ENCODE data around the gene OR2A7.
"Not testable (repeated sequence)": the region's sequence is repeated elsewhere in the genome, so short reads cannot be mapped to it uniquely, and the experiment has no call there.

Gene OR2A7, protein sequence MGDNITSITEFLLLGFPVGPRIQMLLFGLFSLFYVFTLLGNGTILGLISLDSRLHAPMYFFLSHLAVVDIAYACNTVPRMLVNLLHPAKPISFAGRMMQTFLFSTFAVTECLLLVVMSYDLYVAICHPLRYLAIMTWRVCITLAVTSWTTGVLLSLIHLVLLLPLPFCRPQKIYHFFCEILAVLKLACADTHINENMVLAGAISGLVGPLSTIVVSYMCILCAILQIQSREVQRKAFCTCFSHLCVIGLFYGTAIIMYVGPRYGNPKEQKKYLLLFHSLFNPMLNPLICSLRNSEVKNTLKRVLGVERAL

DNA sequence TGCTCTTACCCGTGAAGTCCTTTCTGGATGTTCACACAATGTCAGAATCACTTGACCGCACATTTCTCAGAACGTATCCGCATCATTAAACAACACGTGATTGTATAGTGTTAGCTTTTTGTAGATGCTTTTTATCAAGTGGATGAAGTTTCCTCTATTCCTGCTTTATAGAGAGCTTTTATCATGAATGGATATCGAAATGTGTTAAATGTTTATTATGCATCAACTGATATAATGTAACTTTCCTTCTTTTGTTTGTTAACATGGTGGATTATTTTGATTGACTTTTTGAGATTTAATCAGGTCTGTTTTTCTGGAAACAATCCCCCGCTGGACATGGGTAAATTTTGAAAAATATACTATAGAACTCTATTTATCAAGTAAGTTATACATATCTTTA, at the start of gene OR2A7:
Gene OR2A7 (minus strand): TSS at position 101 of the 400 bp plus-strand sequence. CDS start 5,164 bp downstream, outside the sequence.
- not testable (repeated sequence) for DNase-seq (ENCODE audit: low read depth in 2 of 2)

DNA sequence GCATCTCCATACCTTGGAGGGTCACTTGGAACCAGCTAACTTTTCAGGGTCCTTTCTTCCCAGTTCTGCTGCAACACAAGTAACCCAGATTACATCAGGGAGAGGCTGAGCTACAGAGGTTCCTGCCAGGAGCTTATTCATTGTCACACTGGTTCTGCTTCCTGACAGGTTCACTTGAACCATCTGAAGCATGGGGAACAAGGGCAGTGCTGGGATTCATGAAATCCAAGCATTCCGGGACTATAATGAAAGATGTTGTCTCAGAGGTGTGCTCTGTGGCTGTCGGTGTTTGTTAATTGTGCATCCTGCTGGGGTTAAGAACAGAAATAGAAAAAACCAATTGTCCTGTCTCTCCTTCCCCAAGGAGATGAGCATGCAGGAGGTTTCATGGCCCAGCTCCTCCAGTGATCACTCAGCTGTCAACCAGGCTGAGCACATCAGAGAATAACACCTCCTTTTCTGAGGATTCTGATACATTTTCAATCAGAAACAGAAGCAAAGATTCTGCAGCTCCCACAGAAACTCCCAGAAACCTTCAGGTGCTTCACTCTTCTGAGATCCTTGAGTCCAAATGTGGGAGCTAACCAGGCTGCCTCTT, 47.4 kb upstream of the OR2A7 start, which contains the start of gene OR2A1:
Gene OR2A1 (plus strand): TSS at position 548 of the 598 bp plus-strand sequence. CDS start 5,706 bp downstream, outside the sequence.
- not testable (repeated sequence) for DNase-seq (ENCODE audit: low read depth in 2 of 2)

DNA sequence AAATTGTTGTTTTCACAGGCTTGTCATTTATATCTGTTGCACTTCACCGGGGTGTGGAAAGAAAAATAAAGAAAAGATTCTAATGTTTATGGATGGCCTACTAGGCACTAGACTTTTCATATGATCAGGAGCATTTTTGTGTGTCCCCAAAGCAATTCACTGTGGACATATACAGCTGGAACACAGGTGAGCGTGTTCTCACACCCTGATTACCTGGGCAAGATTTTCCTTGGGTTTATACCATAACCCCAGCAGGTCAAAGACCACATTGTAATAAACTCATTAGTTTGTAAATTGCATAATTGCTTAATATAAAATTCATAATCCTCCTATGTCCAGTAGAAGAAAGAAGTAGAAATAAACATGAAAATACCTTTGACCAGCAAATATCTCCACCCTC, 46.6 kb upstream of the OR2A7 start:
- DNase-seq (ENCODE audit: low read depth in 2 of 2), result not testable (repeated sequence)

DNA sequence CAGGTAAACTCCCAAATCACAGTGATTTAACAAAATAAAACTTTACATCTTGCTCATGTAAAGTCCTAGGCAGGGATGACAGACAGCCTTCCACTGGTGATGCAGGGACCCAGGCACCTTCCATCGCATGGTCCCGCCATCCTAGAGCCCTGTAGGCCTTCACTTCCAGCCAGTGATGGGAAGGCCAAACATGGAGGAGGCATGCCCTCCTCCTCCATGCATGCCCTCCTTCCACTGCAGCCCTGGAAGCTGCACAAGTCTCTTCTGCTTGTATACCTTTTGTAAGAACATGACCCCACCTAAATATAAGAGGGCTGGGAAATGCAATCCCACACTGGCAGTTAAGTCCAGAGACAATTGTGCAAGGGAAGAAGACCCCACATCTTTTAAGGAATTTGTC, 45.1 kb upstream of the OR2A7 start:
- not testable (repeated sequence) for DNase-seq (ENCODE audit: low read depth in 2 of 2)

DNA sequence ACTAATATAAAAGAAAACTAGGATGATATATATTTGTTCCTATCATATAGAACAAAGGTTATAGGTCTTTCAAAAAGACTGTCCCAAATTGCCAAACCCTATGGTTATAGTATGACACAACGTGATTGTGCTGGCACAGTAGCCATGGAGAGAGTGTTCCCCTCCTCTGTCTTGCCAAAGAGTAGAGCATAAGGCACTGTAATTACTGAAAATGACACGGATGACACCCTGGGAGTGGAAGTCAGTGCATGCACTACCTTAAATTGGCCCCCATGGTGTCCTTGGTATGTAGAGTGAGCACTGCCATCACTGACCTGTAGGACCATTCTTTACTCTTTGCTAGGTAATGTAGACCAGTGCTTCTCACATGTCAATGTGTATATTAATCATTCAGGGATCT, 40.6 kb upstream of the OR2A7 start:
- DNase-seq (ENCODE audit: low read depth in 2 of 2), result not testable (repeated sequence)

DNA sequence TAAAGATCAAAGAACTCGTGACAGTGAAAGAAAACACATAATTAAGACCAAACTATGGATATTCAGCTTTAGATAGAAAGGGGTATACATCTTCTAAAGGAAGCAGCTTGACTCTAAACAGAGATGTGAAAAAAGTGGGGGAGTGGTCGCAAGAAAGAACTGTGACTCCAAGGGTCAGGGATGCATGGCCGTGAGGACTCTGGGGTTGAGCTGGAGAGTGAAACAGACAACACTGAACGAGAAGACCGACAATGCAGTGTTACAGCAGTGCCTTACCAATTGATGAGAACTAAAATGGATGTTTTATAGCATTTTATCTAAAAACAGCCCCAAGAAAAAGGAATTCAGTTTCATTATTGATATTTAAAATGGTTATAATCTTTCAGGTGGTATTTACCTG, 39.0 kb upstream of the OR2A7 start:
- DNase-seq (ENCODE audit: low read depth in 2 of 2), result not testable (repeated sequence)

DNA sequence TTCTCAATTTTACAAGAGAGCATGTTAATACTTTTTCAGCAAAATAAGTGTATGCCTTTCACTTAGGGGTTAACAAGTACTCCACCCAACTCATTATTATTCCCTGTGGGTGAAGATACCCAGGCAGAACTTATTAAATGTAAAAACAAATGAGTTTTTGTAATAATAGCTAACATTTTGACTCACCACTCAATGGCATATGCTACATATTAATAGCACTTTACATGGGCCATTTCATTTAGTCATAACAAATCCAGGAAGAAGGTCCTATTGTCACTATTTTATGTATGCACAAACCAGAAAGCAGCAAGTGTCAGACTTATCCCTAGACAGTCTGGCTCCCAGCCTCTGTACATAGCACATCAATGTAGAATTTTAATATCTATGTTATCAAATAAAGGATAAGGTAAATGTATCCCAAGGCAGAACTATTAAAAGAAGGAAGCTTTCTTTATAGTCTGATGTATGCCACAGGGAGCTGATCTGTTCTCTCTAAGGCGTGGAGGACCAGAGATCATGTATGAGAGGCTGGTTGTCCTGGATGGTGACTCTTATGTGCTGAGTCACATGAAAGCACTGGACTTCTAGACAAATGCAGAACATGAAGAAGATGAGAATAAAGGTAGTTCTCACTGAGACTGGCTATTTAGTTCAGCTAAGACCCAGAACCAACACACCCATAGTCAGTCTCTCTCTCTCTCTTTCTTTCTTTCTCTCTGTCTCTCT, 38.1 kb upstream of the OR2A7 start:
- DNase-seq (ENCODE audit: low read depth in 2 of 2), result not testable (repeated sequence)

DNA sequence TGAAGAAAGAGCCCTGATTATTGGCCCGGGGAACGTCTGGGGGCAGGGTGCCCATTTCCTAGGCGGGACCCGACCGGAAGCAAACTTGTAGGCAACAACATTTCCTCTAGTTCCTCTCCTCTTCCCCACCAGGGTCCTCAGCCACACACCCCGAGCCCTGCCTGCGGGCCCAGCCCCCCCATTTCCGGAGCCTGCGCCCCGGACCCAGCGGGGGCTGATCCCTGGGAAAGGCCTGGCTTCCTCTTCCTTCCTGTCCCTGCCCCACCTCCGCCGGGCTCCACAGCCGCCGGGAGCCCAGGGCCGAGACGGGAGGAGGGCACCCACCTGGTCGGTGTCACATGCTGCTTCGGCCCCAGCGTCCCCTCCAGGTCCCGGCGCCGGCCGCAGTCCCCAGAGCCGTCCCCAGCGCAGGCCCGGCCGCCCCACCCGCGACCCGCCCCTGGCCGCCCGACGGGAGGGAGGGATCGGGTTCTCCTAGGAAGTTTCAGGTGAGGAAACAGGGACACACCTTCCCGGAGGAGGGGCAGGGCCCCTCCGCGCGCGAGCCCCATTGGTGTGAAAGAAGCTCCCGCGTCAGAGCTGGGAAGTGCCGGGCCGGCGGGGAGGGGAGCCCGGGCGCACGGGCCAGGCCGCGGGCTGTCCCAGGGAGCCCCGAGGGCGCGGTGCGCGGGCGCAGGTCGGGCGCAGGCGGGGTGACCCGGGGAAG, 29.4 kb upstream of the OR2A7 start:
- not testable (repeated sequence) for DNase-seq (ENCODE audit: low read depth in 2 of 2)

DNA sequence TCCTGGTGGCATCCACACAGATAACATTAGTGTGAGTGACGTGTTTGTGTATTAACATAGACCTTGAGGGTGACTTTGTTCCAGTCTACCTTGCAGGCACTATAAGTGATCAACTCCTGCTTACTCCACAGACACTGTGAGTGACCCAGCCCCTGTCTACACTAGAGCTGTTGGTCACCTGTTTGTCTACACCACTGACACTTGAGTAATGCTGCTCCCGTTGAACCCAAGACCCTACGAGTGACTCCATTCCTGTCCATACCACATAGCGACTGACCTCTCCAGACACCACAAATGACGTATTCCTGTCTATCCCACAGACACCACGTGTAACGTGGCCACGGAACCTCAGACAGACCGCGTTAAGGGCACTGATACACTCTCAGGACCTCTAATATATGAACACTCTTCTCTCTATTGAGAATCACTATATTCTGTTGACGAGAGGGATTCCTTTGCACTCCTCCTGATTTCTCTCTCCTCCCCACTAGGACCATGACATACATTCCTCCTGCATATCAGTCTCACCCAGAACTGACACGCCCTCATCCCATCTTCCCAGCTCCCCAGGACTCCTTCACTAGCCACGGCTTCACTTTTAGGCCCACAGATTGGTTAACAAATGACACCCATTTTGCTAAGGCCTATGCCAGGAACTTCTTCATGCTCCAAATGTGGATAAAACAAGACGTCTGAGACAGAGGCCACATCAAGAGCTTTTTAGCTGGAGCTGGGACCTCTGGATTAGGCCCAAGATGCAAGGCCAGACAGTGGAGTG, 28.0 kb upstream of the OR2A7 start:
- not testable (repeated sequence) for DNase-seq (ENCODE audit: low read depth in 2 of 2)

DNA sequence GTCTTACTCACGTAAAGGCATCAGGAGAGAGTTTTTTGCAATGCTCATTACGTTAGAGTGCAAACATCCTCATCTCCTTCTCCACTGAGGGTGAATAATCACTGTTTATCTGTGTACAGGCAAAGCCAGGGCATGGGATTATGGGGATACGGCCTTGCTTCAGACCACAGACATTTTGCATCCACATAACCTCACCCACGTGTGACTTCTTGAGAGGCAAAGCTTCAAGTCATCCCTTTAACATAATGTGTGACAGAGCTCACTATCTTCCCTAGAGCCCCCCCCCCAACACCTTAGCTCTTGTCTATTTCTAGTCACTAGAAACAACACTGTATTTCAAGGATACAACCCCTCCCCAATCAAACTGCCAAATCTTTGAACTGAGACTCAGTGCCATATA, 27.0 kb upstream of the OR2A7 start:
- not testable (repeated sequence) for DNase-seq (ENCODE audit: low read depth in 2 of 2)

DNA sequence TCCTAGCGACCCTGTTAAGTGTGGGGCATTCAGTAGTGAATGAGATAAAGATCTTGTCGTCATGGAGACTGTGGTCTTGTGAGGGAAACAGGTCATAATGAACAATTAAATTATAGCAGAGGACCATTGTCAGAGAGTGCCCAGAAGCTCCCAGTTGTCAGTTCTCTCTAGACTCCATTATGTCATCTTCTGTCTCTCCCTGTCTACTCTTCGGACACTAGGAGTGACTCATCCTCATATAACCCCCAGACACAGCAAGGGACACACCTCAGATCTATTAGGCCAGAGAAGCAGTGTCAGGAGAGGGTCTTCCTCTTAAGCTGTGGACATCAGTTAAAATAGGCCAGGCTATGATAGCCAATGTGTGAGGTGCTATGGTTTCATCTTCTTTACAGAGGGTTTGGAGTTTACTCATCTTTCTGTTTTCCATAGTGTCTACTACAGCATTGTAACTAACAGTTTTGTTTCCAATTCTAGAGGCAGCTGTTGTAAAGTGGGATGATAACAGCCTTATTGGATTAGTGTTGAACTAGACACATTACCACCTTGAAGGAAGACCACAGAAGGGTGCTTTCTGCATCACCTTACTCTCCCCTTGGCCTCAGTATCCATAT, 22.7 kb upstream of the OR2A7 start:
- not testable (repeated sequence) for DNase-seq (ENCODE audit: low read depth in 2 of 2)

DNA sequence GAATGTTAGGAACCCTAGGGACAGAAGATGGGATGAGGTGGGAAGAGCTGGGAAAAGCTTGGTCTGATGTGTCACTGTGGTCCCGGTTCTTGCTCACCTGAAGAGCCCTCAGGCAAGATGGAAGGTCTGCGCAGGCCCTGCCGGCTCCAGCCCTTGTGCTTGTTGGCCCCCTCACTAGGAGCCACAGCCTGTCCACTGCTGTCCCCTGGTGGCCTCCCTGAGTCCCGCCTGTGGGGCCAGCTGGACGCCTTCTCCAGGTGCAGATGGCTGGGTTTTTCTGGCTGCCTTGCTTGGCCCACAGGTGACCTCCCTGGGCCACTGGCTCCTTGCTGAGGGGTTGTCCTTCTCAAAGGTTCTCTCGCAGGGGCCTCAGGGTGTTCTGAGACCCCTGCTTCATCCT, 19.1 kb upstream of the OR2A7 start:
- not testable (repeated sequence) for DNase-seq (ENCODE audit: low read depth in 2 of 2)

DNA sequence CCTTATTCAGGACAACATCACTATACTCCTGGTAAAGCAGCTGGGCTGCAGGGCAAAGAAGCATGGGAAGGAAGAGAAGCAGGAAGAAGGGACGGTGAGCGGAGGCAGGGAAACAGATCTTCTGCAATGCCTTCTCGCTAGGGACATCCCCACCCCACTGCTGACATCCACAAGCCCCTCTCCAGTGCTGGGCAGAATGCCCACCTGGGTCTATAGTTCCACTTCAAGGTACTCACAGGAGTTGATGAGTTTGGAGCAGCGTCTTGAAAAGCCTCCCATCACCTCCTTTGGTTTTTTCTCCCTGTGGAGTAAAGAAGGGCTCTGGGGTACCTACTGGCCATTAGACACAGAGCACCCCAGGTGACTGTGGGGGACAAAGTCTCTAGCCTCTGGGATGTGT, 17.9 kb upstream of the OR2A7 start:
- DNase-seq (ENCODE audit: low read depth in 2 of 2), result not testable (repeated sequence)

DNA sequence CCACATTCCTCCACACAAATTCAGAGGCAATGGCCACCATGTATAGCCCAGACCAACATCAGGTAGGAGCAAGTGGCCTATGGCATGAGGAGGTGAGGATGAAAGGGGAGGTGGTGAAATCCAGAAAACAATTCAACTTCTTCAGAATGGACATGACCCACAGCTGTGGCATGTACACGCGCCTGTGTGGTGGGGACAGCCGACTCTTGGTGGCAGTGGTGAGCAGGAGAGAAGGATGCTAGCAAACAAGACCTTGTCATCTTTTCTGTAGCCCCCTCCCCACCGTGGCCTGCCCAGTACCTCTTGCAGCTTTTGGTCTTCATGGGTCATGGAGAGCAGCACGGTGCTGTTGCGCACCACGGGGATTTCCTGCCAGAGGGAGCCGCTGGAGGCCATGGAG, 17.4 kb upstream of the OR2A7 start:
- DNase-seq (ENCODE audit: low read depth in 2 of 2), result not testable (repeated sequence)

DNA sequence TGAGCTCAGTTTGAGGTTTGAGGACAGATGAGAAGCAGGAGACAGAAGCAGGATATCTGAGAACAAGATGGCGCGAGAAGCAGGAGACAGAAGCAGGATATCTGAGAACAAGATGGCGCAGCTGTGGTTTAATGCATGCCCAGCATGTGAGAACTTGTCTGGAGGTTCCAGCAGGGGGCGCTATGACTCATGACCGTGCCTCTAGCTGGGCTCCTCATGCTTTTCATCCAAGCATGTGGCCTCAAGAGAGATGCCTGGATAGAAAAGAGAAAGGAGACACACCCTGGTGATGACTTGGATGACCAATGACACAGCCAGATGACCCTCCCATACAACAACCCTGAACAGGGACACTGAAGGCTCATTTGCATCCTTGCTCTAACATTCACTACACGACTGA, 15.4 kb upstream of the OR2A7 start:
- not testable (repeated sequence) for DNase-seq (ENCODE audit: low read depth in 2 of 2)

DNA sequence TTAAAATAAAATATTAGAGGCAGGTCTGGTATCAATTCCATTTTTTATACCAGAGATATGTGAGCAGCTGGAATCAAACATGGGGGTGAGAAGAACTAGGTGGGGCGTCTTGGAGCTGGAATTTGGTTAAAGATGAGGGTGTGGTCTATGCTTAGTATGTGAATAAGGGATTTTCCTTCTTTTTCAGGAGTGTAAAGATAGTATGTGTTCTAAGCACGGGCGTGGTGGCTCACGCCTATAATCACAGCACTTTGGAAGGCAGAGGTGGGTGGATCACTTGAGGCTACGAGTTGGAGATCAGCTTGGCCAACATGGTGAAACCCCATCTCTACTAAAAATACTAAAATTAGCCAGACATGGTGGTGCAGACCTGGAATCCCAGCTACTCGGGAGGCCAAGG, 10.7 kb upstream of the OR2A7 start:
- not testable (repeated sequence) for DNase-seq (ENCODE audit: low read depth in 2 of 2)

DNA sequence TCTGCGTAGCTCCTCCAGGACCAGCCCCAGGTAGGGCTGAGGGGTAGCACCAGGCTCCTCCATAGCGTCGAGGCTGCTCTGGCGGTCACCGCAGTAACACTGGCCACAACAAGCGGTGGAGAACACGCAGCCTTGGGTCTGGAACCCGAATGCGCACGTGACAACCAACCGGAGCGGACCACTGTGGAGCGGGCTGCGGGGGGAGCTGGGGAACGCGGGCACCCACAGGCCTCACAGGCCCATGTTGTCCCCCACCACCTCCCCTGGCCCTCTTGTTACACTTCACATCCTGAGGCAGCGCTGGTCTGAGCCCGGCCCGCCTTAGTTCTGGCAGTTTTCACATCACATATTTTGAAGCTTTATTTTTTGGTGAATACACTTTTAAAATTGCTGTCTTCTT, 4.6 kb upstream of the OR2A7 start, which contains the start of gene CTAGE8:
Gene CTAGE8 (minus strand): TSS at position 101 of the 400 bp plus-strand sequence. CDS start 38 bp downstream, at position 63.
- not testable (repeated sequence) for DNase-seq (ENCODE audit: low read depth in 2 of 2)

DNA sequence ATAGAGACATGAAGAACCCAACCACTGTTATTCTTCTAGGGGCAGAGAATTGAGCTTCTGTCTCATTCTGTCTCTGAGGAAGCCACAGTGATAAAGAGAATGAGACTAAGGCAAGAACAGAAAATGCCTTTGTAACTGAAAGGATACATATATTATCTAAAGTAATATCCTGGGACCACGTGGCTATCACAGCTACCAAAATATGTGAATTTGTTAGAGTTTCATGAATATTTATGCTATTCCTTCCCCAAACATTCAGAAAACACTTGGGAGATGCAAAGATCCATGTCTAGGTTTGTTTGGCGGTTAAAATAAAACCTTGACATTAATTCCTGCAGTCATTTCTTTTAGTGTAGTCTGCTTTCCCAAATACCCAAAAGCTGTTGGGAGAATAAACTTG, 2.5 kb downstream of the OR2A7 start:
- DNase-seq (ENCODE audit: low read depth in 2 of 2), result not testable (repeated sequence)

DNA sequence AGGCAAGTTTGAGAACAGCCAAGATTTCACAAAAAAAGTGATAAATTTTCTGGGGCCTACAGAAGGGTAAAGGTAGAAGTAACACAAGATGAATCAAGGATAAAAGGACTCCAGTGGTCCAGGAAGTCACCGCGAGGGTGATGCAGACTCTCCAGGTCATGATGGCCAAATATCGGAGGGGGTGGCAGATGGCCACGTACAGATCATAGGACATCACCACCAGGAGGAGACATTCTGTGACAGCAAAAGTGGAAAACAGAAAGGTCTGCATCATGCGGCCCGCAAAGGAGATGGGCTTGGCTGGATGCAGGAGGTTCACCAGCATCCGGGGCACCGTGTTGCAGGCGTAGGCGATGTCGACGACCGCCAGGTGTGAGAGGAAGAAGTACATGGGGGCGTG, 5.5 kb downstream of the OR2A7 start:
- not testable (repeated sequence) for DNase-seq (ENCODE audit: low read depth in 2 of 2)

DNA sequence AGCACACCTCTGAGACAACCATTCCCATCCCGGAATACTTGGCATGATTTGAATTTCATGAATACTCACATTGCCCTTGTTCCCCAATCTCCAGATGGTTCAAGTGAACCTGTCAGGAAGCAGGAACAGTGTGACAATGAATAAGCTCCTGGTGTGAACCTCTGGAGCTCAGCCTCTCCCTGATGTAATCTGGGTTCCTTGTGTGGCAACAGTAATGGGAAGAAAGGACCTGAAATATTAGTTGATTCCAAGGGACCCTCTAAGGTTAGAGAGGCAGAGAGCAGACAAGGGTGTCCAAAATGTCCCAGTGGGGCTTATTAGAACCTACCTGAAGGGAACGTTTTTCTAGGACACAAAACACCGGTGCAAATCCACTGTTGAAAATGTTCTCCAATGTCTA, 8.5 kb downstream of the OR2A7 start:
- DNase-seq (ENCODE audit: low read depth in 2 of 2), result no peak

Measured in activated CD4-positive, alpha-beta T cell treated with anti-CD3 and anti-CD28 coated beads for 24 hours (primary cell).